LHCN-M2 (cell line): ENCODE results near the gene ATP11B. TPM values are rescaled to one million over a fixed set of nuclear protein-coding genes. Genes with fewer than 3 reads are reported as not detected.

Experiments used
- DNase-seq: peaks from one replicate; pipeline ENCODE4 v3.0.0-alpha.2; 2012; ENCODE audit warnings: low read depth
- total RNA-seq: library from RNA; depleted of rRNA; stranded (reverse); fragments of >200 nt; gene quantifications from 2 replicates; pipeline ENCODE4 v1.2.3, GENCODE V29; 2014

ATP11B gene
- total RNA-seq, 1 experiment from 2014 or later: 47.2 TPM

DNA sequence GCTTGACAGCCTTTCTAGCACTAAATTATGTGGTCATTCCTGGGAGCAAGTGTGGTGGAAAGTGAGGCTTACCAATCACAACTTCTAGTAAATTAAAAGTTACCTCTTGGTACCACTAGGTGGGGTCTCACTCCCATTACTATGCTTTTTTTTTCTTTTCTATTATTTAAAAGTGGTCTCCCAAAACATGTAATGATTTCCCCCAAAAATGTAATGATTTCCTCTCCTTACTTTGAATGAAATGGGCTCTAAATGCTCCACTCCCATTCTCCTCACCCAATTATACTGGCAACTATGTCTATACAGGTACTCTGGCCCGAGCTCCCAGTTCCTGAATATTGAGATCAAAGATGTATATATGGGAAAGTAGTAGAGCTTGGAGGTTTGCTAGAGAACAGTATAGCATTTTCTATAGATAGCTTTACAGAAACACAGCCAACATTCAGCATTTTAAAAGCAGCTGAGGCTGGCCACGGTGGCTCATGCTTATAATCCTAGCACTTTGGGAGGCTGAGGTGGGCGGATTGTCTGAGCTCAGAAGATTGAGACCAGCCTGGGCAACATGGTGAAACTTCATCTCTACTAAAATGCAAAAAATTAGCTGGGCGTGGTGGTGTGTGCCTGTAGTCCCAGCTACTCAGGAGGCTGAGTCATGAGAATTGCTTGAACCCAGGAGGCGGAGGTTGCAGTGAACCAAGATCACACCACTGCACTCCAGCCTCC lies 116.2 kb downstream of the ATP11B start:
- peak; percentile 19 for DNase-seq

DNA sequence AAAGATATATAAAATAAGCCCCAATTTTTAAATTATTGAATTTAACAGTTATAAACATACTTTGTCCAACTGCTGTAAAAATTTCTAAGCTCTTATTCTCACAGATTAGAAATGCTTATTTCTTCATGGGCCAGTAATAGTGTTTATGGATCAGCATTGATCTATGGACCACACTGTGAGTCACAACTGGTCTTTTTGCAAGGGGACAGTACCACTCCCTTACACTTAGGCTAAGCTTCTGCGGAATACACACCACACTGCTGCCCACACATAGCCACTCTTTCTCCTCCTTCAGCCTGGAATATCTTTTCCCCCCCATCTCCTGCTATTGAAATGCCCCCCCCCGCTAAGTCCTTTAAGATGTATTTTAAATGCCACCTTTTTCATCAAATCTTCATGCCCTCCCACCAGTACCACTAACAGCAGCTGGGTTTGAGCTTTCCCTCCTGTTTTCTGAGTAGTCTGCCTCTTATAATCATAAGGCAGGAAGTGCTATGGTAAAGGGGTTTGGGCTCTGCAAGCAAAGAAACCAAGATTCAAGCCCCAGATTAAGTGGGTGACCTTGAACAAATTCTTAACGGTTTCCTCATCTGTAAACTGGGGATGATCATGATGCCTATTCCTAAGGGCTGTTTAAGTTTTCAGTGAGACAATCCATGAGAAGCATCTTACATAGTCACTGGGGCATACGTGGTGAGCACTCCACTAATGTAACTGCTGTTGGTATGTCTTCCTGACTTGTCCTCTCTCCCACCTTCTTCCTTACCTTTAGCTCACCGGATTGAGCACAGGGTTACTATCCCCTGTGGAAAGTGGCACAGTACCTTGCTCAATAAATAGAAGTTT lies 117.9 kb downstream of the ATP11B start:
- DNase-seq: no peak

DNA sequence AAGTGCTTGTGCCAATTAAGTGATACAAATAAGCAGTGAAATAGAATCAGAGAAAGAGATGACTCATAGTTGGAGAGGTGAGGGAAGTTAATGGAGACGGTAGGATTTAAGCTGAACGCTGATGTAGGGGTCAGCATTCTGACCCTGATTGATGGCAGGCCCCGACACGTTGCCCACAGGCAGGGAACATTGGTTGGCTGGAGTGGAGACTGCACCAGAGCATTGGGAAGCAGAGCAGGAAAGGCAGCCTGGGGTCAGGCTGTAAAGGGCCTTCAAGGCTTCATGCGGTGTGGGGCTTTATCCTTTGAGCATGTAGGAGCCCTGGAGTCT lies 118.4 kb downstream of the ATP11B start:
- DNase-seq: no peak

DNA sequence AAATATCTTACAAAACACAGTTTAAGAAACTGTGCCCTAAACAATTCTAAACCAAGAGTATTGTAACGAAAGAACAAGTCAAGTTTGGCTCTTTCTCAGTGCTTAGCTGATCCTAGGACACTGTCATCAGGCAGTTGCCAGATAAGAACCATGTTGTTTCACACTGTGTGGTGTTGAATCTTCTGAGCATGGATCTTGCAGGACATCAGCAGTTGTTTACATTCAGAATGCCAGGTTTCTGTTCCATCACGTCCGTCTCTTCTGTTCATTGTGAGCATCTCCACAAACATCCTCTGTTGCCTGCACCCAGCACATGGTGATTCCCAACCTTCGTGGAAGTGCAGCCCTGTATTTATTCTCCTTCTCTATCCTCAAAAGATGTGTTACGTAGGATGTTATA lies 119.2 kb downstream of the ATP11B start:
- DNase-seq: no peak

DNA sequence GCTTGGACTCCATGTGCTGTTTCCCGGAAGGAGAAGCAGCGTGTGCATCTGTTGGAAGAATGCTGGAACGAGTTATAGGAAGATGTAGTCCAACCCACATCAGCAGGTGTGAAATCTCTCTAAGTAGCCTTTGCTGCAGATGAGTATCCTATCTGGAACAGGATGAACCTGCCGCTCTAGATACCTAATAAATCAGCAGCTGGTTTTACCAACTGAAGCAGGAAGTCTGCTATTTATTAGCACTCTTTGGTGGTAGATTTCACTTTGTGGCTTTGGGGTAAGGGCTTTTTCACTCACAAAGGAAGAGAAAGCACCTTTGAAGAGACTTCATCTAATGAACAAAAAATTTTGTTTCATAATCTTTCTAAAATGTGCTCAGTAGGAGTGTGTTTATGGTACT lies 120.6 kb downstream of the ATP11B start:
- DNase-seq: no peak

DNA sequence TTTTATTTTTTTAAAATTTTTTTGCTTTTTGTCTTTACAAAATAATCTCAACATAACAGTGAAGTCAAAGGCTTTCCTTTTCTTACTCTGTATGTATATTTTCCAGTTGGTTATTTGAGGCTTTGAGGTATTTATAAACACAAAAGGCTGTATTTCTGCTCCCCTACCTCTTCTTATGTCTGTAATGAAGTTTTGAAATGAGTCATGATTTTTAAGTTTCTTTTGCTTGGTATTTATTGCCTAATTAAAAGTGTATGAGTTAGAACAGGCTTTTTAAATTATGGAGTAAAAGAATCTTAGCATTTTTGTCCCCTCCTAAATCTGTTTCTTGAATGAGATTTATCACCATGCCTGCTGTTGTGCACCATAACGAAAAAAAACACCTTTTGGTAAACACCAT lies 121.0 kb downstream of the ATP11B start:
- no peak for DNase-seq

DNA sequence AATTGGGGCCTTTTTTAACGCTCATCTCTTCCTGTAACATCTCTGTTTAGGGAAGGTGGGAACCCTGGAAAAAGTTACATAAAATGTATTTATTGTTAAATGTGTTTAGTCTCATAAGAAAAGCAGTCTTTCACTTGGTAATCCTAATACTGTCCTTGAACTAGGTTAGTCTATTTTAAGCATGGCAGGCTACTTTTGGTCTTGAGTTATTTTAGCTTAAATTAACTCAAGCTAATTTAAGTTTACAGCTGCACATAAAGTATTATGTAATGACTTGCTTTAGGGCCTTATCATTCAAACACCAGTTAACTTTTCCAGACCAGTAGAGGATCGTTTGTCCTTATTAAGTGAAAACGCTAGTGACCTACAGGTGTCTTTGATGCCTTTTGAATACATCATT lies 123.8 kb downstream of the ATP11B start:
- no peak for DNase-seq

DNA sequence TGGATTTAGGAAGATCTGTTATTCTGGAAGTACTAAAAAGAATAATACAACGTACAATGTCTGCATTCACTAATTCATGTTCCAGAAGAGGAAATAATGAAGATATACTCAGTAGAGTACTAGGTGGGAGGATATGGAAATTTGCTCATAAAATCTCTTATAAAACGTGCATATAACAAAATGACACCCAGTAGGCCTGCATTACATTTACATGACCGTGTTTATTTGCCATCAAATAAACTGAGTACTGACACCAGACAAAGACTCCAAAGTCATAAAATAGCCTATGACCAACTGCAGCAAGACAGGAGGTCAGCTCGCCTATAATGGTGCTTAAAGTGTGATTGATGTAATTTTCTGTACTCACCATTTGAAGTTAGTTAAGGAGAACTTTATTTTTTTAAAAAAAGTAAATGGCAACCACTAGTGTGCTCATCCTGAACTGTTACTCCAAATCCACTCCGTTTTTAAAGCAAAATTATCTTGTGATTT lies 126.6 kb downstream of the ATP11B start:
- no peak for DNase-seq

DNA sequence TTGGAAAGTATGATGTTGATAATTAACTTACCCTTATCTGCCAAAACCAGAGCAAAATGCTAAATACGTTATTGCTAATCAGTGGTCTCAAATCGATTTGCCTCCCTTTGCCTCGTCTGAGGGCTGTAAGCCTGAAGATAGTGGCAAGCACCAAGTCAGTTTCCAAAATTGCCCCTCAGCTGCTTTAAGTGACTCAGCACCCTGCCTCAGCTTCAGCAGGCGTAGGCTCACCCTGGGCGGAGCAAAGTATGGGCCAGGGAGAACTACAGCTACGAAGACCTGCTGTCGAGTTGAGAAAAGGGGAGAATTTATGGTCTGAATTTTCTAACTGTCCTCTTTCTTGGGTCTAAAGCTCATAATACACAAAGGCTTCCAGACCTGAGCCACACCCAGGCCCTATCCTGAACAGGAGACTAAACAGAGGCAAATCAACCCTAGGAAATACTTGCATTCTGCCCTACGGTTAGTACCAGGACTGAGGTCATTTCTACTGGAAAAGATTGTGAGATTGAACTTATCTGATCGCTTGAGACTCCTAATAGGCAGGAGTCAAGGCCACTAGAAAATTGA lies 127.3 kb downstream of the ATP11B start:
- DNase-seq: peak; percentile 26

DNA sequence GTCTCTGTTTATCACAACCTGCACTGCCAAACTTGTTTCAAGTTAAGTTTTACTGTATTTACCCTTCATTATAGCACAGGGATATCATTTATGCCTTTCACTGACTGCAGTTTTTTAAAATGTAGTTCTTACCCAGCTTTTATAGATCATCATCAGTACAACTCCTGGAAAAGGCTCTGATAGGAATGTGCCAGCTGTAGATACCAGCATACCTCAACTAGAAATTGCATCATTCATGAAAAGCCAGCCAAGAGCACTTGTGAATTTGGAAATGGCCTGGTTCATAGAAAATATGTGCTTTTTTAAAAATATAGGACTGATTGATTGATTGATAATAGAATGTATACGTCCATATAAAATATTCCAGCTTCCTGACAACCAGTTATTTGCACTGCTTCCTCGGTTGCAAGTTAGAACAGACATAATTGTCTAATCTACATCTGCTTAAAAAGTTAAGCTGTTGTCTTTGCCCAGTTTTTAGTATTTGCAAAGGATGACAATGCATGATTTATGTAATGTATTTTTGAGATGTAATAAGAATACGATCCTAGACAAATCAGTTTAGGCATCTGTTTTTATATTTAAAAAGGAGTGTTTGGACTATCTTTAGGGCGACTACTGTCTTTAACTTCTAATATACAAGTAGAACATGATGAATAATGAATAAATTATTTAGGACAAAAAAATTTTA lies 128.5 kb downstream of the ATP11B start:
- no peak for DNase-seq

DNA sequence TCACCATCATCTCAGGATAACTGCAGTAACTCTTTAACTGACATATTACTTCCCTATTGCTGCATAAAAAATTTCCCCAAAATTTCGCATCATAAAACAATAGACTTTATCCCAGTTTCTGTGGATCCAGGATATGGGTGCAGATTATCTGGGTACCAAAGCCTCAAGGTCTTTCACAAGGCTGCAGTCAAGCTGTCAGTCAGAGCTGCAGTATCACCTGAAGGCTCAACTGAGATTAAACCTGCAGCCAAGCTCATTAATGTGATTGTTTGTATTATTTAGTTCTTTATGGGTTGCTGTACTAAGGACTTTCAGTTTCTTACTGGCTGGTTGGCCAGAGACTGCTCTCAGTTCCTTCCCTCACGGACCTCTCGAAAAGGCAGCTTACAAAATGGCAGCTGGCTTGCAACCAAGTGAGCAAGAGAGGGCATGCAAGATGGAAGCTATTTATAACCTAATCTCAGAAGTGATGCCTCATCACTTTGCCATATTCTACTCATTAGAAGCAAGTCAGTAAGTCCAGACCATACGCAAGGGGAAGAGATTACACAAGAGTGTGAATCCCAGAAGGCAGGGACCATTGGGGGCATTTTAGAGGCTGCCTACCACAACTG lies 132.1 kb downstream of the ATP11B start:
- DNase-seq: no peak

DNA sequence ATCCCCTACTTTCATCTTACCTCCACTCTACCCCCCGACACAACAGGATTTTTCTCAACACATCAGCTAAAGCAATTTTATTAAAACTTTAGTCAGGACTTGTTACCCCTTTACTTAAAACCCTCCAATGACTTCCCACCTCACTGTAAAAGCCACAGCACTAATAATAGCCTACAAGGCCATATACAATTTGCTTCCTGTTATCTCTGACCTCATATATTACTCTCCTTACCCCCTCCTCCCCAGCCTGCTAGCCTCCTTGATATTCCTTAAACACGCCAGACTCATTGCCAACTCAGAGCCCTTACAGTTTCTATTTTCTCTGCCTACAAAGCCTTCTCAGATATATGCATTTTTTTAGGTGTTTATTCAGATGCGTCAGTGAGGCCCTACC lies 132.6 kb downstream of the ATP11B start:
- DNase-seq: no peak

DNA sequence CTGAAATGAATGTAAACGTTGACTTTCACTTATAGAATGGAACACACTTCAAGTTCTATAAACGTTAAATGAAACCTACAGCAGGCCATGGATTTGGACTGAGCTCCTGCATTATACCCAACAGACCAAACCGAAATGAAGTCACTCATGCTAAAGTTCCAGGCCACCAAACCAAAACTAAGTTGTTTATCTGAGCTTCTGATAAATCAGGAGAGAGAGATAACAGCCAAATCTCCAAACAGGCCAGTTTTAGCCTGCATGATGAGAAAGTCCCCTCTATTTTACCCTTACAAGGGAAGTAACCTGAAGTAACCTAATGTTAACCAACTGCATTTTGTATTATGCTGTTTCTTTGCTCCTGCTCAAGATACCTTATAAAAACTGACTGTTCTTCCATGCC lies 142.5 kb downstream of the ATP11B start:
- no peak for DNase-seq

DNA sequence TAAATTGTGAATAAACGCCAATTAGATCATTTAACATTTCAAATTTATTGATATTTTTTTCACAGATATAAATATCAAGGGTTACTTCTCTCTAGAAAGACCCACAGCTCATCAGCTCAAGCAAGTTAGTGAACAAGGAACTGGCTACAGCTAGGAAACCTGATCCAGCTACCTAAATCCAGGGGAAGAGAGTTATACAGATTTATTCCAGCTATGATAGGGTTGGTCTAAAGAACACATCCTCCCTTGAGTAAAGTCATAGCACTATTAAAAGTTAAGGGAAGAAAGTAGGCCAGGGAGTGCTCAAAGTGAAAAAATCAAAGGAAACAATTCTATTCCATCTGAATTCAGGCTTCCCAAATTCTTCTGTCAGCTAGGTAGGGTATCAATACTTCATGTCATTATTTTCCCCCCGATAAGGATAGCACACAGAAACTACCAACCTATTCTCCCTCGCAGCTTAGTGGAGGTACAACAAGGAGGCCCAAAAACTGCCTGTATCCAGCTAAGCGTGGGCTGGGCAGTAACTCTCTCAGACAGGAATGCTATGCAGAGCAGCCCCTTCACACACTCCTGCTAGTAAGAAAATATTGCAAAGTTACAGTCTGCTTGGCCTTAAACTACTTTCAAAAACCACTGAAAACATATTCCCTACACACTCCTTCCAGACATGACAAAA lies 143.1 kb downstream of the ATP11B start:
- no peak for DNase-seq

DNA sequence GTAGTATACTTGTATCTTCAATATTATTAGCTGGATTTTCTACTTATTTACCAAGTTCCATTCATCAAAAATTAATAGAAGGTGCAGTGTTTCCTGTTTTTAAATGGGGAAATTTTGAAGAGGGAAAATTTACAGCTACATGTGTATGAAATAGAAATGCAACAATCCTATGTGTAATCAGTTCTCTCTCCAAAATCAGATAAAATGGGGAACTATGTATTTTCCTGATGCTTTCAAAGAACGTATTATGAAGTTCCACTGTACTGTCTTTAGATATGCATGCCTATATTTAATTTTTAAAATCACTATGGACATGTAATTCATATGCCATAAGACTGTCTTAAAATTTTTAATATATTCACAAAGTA lies 143.6 kb downstream of the ATP11B start:
- DNase-seq: no peak

DNA sequence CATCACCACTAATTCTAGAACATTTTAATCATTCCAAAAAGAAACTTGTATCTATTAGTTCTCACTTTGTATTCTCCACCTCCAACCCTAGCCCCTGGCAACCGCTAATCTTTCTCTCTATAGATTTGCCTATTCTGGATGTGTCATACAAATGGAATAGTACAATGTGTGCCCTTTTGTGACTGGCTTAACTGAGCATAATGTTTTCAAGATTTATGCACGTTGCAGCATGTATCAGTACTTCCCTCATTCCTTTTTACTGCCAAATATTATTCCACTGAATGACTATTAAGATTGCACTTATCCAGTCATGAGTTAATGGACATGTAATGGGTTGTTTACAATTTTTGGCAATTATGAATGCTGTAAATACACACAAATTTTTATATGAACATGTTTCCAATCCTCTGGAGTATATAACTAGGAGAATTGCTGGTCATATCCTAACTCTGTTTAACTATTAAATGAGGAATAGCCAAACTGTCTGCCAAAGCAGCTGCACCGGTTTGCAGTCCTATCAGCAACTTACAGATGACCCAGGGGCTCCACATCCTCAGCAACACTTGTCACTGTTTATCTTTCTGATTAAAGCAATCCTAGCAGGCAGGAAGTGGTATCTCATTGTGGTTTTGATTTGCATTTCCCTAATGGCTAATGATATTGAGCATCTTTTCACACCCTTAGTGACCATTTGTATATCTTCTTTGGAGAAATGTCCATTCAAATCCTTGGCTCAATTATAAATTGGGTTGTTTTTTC lies 144.2 kb downstream of the ATP11B start:
- peak; percentile 29 for DNase-seq

DNA sequence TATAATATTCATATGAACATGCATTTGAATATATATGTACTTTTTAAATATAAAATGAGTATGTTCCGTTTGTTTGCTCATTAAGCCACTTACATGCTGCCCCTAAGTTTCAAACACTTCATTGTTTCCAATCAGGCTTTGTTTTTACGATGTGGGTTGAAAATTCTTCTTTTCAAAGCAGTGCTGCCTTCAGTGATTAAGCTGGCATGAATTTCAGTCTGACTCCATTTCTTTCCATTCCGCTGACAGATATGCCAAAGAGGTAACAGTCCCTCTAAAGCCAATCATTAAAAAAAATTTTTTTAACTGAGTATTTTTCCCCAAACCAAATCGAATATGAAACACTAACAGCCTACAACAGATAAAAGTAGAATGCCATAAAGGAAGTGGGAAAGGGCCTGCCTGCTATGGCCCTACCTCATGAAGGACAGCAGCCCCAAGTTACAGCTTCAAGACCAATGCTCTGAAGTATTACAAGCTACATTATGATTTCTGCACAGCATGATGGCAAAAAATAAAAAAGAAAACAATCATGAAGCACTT lies 147.0 kb downstream of the ATP11B start:
- DNase-seq: no peak

DNA sequence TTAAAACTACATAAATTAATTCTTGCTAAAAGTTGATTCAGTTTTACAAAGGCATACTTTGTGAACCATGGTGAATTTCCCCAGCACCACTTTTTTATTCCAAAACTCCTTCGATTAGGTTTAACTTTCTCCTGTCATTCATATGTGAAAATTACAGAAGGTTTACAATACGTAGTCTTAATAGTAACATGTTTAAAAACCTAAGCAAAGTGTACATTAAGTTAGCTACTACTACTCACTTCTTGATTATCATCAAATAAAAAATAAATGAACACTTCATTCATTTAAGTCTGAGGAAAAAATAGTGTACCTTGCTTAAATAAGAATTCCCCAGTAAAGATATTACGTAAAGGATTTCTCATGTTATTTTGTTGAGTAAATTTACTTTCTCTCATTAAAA lies 148.4 kb downstream of the ATP11B start:
- DNase-seq: no peak

DNA sequence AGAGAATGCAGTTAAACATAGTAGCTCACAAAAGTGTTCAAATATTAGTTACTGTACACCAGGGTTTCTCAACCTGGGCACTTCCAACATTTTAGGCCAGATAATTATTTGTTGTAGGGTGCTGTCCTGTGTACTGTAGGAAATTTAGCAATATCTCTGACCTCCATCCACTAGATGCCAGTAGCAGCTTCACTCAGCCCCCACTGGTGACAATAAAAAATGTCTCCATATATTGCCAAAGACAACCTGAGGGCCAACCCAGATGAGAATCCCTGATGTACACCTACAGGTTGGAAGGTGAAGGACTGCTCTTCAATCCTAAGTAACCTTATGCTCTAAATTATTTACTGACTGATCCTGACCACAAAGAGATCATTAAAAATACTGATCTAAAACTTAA lies 154.6 kb downstream of the ATP11B start:
- no peak for DNase-seq

DNA sequence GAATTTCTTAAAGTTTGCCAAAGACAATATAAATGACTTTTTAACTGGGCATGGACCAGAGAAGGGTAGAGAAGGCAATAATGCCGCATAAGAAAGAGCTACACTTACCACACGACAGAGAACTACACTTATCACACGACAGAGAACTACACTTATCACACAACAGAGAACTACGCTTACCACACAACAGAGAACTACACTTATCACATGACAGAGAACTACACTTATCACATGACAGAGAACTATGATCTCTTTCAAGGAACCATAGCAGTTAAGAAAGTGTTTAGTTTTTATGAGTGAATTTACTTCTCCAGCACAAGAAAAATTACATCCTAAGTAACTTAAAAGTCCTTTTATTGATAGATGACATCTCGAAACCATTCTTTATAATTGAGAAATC lies 155.0 kb downstream of the ATP11B start:
- DNase-seq: no peak
